Mesenchymal stem cell (in vitro differentiated cells and primary cell): ENCODE measurements around the gene HOXA7.

ENCODE experiments used
- DNase-seq: peaks from one replicate; pipeline ENCODE4 v3.0.0-alpha.2; 2013
- H2AFZ ChIP-seq: one replicate; pipeline ENCODE4 v1.6.1; 2013; ENCODE audit warnings: low read depth, mild to moderate bottlenecking, control low read depth, inconsistent platforms, low read length, moderate library complexity
- H2AK5ac ChIP-seq: 2 replicates; pipeline ENCODE4 v1.6.1; 2013; ENCODE audit warnings: low read length, moderate library complexity, mild to moderate bottlenecking, inconsistent platforms; ENCODE audit not compliant: severe bottlenecking
- H2BK120ac ChIP-seq: one replicate; pipeline ENCODE4 v1.6.1; 2013; ENCODE audit warnings: low read depth, mild to moderate bottlenecking, inconsistent platforms, low read length, moderate library complexity
- H2BK12ac ChIP-seq, 2 experiments: one replicate each; pipeline ENCODE4 v1.6.1; 2013; ENCODE audit warnings: inconsistent platforms in 2 of 2, low read length in 2 of 2, mild to moderate bottlenecking in 2 of 2, moderate library complexity in 2 of 2, control low read depth in 1 of 2
- H2BK15ac ChIP-seq: one replicate; pipeline ENCODE4 v1.6.1; 2013; ENCODE audit warnings: mild to moderate bottlenecking, low read depth, inconsistent platforms; ENCODE audit not compliant: poor library complexity, severe bottlenecking
- H2BK5ac ChIP-seq: 2 replicates; pipeline ENCODE4 v1.6.1; 2013; ENCODE audit warnings: low read depth, mild to moderate bottlenecking, low read length, control low read depth, inconsistent platforms; ENCODE audit not compliant: poor library complexity, severe bottlenecking
- H3K14ac ChIP-seq, 2 experiments: one replicate each; pipeline ENCODE4 v1.6.1; 2013; ENCODE audit warnings: inconsistent platforms in 2 of 2, low read length in 2 of 2, control low read depth in 1 of 2, mild to moderate bottlenecking in 1 of 2, moderate library complexity in 1 of 2
- H3K18ac ChIP-seq, 2 experiments: one replicate each; pipeline ENCODE4 v1.6.1; 2013; ENCODE audit warnings: inconsistent platforms in 2 of 2, low read length in 2 of 2, control low read depth in 1 of 2, low read depth in 1 of 2, mild to moderate bottlenecking in 1 of 2
- H3K23ac ChIP-seq, 2 experiments: one replicate each; pipeline ENCODE4 v1.6.1; 2013; ENCODE audit warnings: inconsistent platforms in 2 of 2, low read length in 2 of 2, mild to moderate bottlenecking in 2 of 2, moderate library complexity in 2 of 2, control low read depth in 1 of 2
- H3K27ac ChIP-seq: 2 replicates; pipeline ENCODE4 v1.5.1; 2013; ENCODE audit warnings: mild to moderate bottlenecking, moderate library complexity, low read length, control low read depth, inconsistent platforms; ENCODE audit not compliant: poor library complexity, severe bottlenecking
- H3K27me3 ChIP-seq, 2 experiments: 2 replicates each; pipeline versions ENCODE4 v1.6.1 to v1.7.0; 2013; ENCODE audit warnings: low read length in 2 of 2, mild to moderate bottlenecking in 2 of 2, moderate library complexity in 2 of 2, control low read depth in 1 of 2, inconsistent platforms in 1 of 2; ENCODE audit not compliant: control insufficient read depth in 1 of 2, insufficient read depth in 1 of 2
- H3K36me3 ChIP-seq, 2 experiments: 2 replicates each; pipeline versions ENCODE4 v1.6.1 to v1.7.0; 2013; ENCODE audit warnings: low read length in 2 of 2, control low read depth in 1 of 2, inconsistent platforms in 1 of 2, low read depth in 1 of 2, mild to moderate bottlenecking in 1 of 2; ENCODE audit not compliant: insufficient read depth in 2 of 2, control insufficient read depth in 1 of 2
- H3K4ac ChIP-seq, 2 experiments: one replicate each; pipeline ENCODE4 v1.6.1; 2013; ENCODE audit warnings: inconsistent platforms in 2 of 2, low read length in 2 of 2, mild to moderate bottlenecking in 2 of 2, moderate library complexity in 2 of 2, control low read depth in 1 of 2, low read depth in 1 of 2
- H3K4me1 ChIP-seq: 2 replicates; pipeline ENCODE4 v1.6.1; 2013; ENCODE audit warnings: low read depth, low read length, control low read depth; ENCODE audit not compliant: control insufficient read depth, insufficient read depth
- H3K4me2 ChIP-seq: 2 replicates; pipeline ENCODE4 v1.6.1; 2013; ENCODE audit warnings: low read length, mild to moderate bottlenecking, inconsistent platforms; ENCODE audit not compliant: poor library complexity, severe bottlenecking
- H3K4me3 ChIP-seq, 2 experiments: 2 replicates each; pipeline versions ENCODE4 v1.5.1 to v1.7.0; 2013; ENCODE audit warnings: low read length in 2 of 2, mild to moderate bottlenecking in 2 of 2, control low read depth in 1 of 2, low read depth in 1 of 2; ENCODE audit not compliant: insufficient read depth in 1 of 2
- H3K79me1 ChIP-seq: replicated peaks from 2 replicates; pipeline ENCODE4 v1.6.1; 2013; ENCODE audit warnings: mild to moderate bottlenecking, control low read depth, low read length, inconsistent platforms; ENCODE audit not compliant: poor library complexity, severe bottlenecking
- H3K9ac ChIP-seq: 2 replicates; pipeline ENCODE4 v1.7.0; 2013; ENCODE audit warnings: mild to moderate bottlenecking, low read length, moderate library complexity
- H3K9me3 ChIP-seq: 2 replicates; pipeline ENCODE4 v1.7.0; 2013; ENCODE audit warnings: mild to moderate bottlenecking, low read length; ENCODE audit not compliant: control insufficient read depth
- H4K8ac ChIP-seq: one replicate; pipeline ENCODE4 v1.6.1; 2013; ENCODE audit warnings: inconsistent platforms, mild to moderate bottlenecking, low read length, moderate library complexity
- H4K91ac ChIP-seq: one replicate; pipeline ENCODE4 v1.6.1; 2013; ENCODE audit warnings: mild to moderate bottlenecking, low read length, inconsistent platforms
- WGBS: methylation state at CpG from one replicate; pipeline ENCODE4 v1.1.7; 2013; ENCODE audit warnings: mixed read lengths; 5-methylcytosine and 5-hydroxymethylcytosine counted together

HOXA7 gene

GRCh38 chr7:27109466-27110185 is 46.8 kb downstream of the HOXA7 start:
- Histone ChIP-seq H3K9me3 (no peaks in the 10 kb centered on the region), H3K4me1 (peaks cover 27% of the 10 kb centered on the region), H3K9ac (peak overlapping the region; percentile 96), H2BK120ac (no peak overlapping the region), H3K4me3 (peak overlapping the region in 1 of 2 experiments; percentile 41), H3K27ac (peak overlapping the region; percentile 87), H4K8ac (no peak overlapping the region), H2AFZ (no peak overlapping the region), H3K18ac (no peak overlapping the region), H3K23ac (no peak overlapping the region), H2BK5ac (no peak overlapping the region), H2BK12ac (peak overlapping the region in 1 of 2 experiments; percentile 6), H3K4ac (peak overlapping the region in 1 of 2 experiments; percentile 26), H4K91ac (no peak overlapping the region), H3K4me2 (peak overlapping the region; percentile 82), H3K14ac (no peak overlapping the region), H2AK5ac (peak overlapping the region; percentile 54), H3K79me1 (no peaks in the 10 kb centered on the region), H3K36me3 (peaks cover 6 to 26% of the 10 kb centered on the region in 2 experiments), H2BK15ac (no peak overlapping the region), H3K27me3 (no peaks in the 10 kb centered on the region)
- 77% methylated on average over 4 of the region's 4 CpGs for WGBS
- no peak for DNase-seq

- Histone ChIP-seq H3K79me1 (no peaks in the 10 kb centered on the region), H3K4me1 (peaks cover 27% of the 10 kb centered on the region), H3K23ac (peak overlapping the region in 1 of 2 experiments; percentile 35), H3K4me2 (peak overlapping the region; percentile 82), H3K4me3 (peak overlapping the region; percentile 45 to 61), H3K36me3 (peaks cover 6 to 26% of the 10 kb centered on the region in 2 experiments), H2BK5ac (peak overlapping the region; percentile 96), H3K27me3 (no peaks in the 10 kb centered on the region), H4K8ac (peak overlapping the region; percentile 93), H2BK15ac (peak overlapping the region; percentile 85), H2BK120ac (no peak overlapping the region), H3K4ac (peak overlapping the region in 1 of 2 experiments; percentile 63), H3K9ac (peak overlapping the region; percentile 96), H3K14ac (no peak overlapping the region), H3K18ac (peak overlapping the region; percentile 6 to 15), H4K91ac (peak overlapping the region; percentile 66), H2BK12ac (peak overlapping the region in 1 of 2 experiments; percentile 84), H3K9me3 (no peaks in the 10 kb centered on the region), H2AFZ (no peak overlapping the region), H2AK5ac (peak overlapping the region; percentile 19), H3K27ac (peak overlapping the region; percentile 92)
- WGBS, result 9% methylated on average over 35 of the region's 41 CpGs
- DNase-seq, result peak; percentile 56
These were observed 47.9 kb downstream of the HOXA7 start for GRCh38 chr7:27108390-27109127.

GRCh38 chr7:27107391-27108381 is 48.8 kb downstream of the HOXA7 start:
- peak overlapping the region; percentile 6 to 15 for H3K18ac ChIP-seq
- H3K9me3 ChIP-seq, result no peaks in the 10 kb centered on the region
- H3K27ac ChIP-seq, result peak overlapping the region; percentile 92
- H3K36me3 ChIP-seq, result peaks cover 6 to 26% of the 10 kb centered on the region in 2 experiments
- peak overlapping the region; percentile 82 for H3K4me2 ChIP-seq
- H4K8ac ChIP-seq, result peak overlapping the region; percentile 93
- no peak overlapping the region for H2AFZ ChIP-seq
- H3K27me3 ChIP-seq, result no peaks in the 10 kb centered on the region
- peak; percentile 22 for DNase-seq
- peak overlapping the region; percentile 85 for H2BK15ac ChIP-seq
- no peak overlapping the region for H3K14ac ChIP-seq
- peaks cover 33% of the 10 kb centered on the region for H3K4me1 ChIP-seq
- H2AK5ac ChIP-seq, result peak overlapping the region; percentile 88
- peak overlapping the region; percentile 96 for H3K9ac ChIP-seq
- H3K4me3 ChIP-seq, result peak overlapping the region; percentile 26 to 65
- peak overlapping the region; percentile 2 to 84 for H2BK12ac ChIP-seq
- peak overlapping the region; percentile 63 to 89 for H3K4ac ChIP-seq
- peak overlapping the region; percentile 85 for H4K91ac ChIP-seq
- H3K79me1 ChIP-seq, result no peaks in the 10 kb centered on the region
- H3K23ac ChIP-seq, result peak overlapping the region in 1 of 2 experiments; percentile 81
- 19% methylated on average over 39 of the region's 47 CpGs for WGBS
- H2BK5ac ChIP-seq, result peak overlapping the region; percentile 96
- H2BK120ac ChIP-seq, result no peak overlapping the region
